Measurements from ENCODE around the gene CHCHD6.

DNA sequence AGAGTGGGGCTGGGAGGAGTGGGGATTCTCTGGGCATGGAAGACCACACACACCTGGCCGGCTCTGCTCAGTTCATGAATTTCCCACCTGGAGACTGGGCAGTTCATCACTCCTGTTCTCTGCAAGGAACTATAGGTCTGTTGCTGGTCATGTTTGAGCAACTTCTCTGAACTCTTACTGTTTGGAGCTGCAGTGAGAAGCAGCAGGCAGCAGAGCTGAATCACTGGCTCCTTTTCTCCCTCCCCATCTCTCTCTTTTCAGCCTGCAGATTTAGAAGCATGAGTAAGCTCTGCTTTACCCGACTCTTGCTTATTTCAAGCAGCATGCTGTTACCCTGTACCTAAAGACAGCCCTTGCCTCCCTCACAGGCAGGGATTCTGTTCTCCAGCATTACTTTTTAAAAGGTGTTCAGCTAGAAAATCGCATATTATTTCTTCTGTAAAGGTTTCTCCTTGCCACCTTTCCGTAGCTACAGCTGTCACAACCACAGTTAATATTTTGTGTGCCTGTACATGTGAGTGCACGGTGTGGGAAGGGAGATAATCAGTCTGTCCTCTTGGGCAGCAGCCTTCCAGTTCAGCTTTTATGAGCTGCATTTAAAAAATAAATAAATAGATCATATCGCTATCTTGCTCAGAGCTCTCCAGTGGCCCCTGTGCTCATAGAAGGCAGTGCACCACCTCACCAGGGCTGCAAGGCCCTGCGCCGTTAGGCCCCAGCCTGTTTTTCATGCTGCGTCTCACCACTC, 131.6 kb downstream of the CHCHD6 start:
- TF ChIP-seq, protein P1, sequence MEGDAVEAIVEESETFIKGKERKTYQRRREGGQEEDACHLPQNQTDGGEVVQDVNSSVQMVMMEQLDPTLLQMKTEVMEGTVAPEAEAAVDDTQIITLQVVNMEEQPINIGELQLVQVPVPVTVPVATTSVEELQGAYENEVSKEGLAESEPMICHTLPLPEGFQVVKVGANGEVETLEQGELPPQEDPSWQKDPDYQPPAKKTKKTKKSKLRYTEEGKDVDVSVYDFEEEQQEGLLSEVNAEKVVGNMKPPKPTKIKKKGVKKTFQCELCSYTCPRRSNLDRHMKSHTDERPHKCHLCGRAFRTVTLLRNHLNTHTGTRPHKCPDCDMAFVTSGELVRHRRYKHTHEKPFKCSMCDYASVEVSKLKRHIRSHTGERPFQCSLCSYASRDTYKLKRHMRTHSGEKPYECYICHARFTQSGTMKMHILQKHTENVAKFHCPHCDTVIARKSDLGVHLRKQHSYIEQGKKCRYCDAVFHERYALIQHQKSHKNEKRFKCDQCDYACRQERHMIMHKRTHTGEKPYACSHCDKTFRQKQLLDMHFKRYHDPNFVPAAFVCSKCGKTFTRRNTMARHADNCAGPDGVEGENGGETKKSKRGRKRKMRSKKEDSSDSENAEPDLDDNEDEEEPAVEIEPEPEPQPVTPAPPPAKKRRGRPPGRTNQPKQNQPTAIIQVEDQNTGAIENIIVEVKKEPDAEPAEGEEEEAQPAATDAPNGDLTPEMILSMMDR (IDR thresholded peaks at IDR 0.05 in 2 of 3, conservative IDR thresholded peaks at IDR 0.05 in 1 of 3; ENCODE audit: borderline replicate concordance in 1 of 3, insufficient read depth in 1 of 3, low read depth in 2 of 3, low read length in 2 of 3): 0 out of 6 replicates have a peak, but pooled peaks of 1 of the 3 experiments have one; percentile 22
- TF ChIP-seq MAX (IDR thresholded peaks at IDR 0.05) (no peak), ELF1 (IDR thresholded peaks at IDR 0.05; ENCODE audit: borderline replicate concordance, low read depth) (no peak), REST (IDR thresholded peaks at IDR 0.05; ENCODE audit: low read depth) (no peak)

All from HCT116 (cell line).